Endodermal cell (in vitro differentiated cells): ENCODE data around the gene FILIP1L. TPM values are rescaled to one million over a fixed set of nuclear protein-coding genes. Genes with fewer than 3 reads are reported as not detected.

Experiments used
- DNase-seq: peaks from one replicate; pipeline ENCODE4 v3.0.0-alpha.2; 2017
- H3K27ac ChIP-seq: 2 replicates; pipeline ENCODE4 v1.5.1; 2013; ENCODE audit warnings: mild to moderate bottlenecking, low read depth, low read length, moderate library complexity
- H3K27me3 ChIP-seq: 2 replicates; pipeline ENCODE4 v1.6.1; 2013; ENCODE audit warnings: mild to moderate bottlenecking, low read length, moderate library complexity; ENCODE audit not compliant: insufficient read depth, control insufficient read depth, poor library complexity, severe bottlenecking
- H3K36me3 ChIP-seq: 2 replicates; pipeline ENCODE4 v1.7.0; 2013; ENCODE audit warnings: mild to moderate bottlenecking, low read length, moderate library complexity; ENCODE audit not compliant: control insufficient read depth, insufficient read depth
- H3K4me1 ChIP-seq: one replicate; pipeline ENCODE4 v1.7.0; 2013; ENCODE audit warnings: low read length; ENCODE audit not compliant: control insufficient read depth, insufficient read depth
- H3K4me3 ChIP-seq: 2 replicates; pipeline ENCODE4 v1.5.1; 2013; ENCODE audit warnings: mild to moderate bottlenecking, low read length, moderate library complexity
- H3K9ac ChIP-seq: 2 replicates; pipeline ENCODE4 v1.6.1; 2013; ENCODE audit warnings: mild to moderate bottlenecking, low read length, moderate library complexity; ENCODE audit not compliant: poor library complexity, severe bottlenecking; ENCODE audit errors: extremely low read depth
- H3K9me3 ChIP-seq: 2 replicates; pipeline ENCODE4 v1.6.1; 2013; ENCODE audit warnings: mild to moderate bottlenecking, low read length, moderate library complexity; ENCODE audit not compliant: control insufficient read depth
- H3K27ac Mint-ChIP-seq: 2 replicates; pipeline ENCODE4 v1.8.0; 2020; ENCODE audit warnings: mixed read lengths
- H3K27me3 Mint-ChIP-seq: 2 replicates; pipeline ENCODE4 v1.8.0; 2021; ENCODE audit warnings: mild to moderate bottlenecking, mixed read lengths; ENCODE audit not compliant: insufficient read depth
- H3K36me3 Mint-ChIP-seq: 2 replicates; pipeline ENCODE4 v1.8.0; 2020; ENCODE audit warnings: low read depth, mixed read lengths
- H3K4me1 Mint-ChIP-seq: 2 replicates; pipeline ENCODE4 v1.8.0; 2020; ENCODE audit warnings: mixed read lengths
- H3K4me3 Mint-ChIP-seq: 2 replicates; pipeline ENCODE4 v1.8.0; 2020; ENCODE audit warnings: mild to moderate bottlenecking, moderate library complexity, mixed read lengths
- H3K9me3 Mint-ChIP-seq: 2 replicates; pipeline ENCODE4 v1.8.0; 2020; ENCODE audit warnings: mild to moderate bottlenecking, mixed read lengths
- CTCF ChIP-seq: fragments of 200-600 bp; sonication (generic); conservative IDR thresholded peaks from 2 replicates; pipeline ENCODE4 v1.5.0; 2021; ENCODE audit warnings: antibody characterized with exemption, mild to moderate bottlenecking
- WGBS, 2 experiments: methylation state at CpG; one replicate each; pipeline versions ENCODE4 v1.1.5 to v1.1.7; 2013; ENCODE audit warnings: missing lambda C conversion rate in 2 of 2, mixed read lengths in 1 of 2; ENCODE audit not compliant: insufficient coverage in 1 of 2, insufficient read length in 1 of 2; 5-methylcytosine and 5-hydroxymethylcytosine counted together
- total RNA-seq, 2 donors: library from RNA; stranded (reverse); fragmentation: NEBNext Ultra II Directional in 1 of 2; extraction: Animal tissue kit (Norgen Biotek cat#: 25700) in 1 of 2; gene quantifications; 2 replicates in 1 of 2; 3 replicates in 1 of 2; pipeline ENCODE4 v1.2.1, GENCODE V29; 2021

The FILIP1L gene
- total RNA-seq, 2 donors from 2014 or later = 0.84 to 2.5 TPM

- Mint-ChIP-seq H3K9me3 (no peaks in the 10 kb centered on the region), H3K27me3 (no peaks in the 10 kb centered on the region), H3K36me3 (no peaks in the 10 kb centered on the region), H3K4me1 (peaks cover 18% of the 10 kb centered on the region), H3K27ac (no peak overlapping the region), H3K4me3 (no peak overlapping the region)
- TF ChIP-seq CTCF = no peak
- Histone ChIP-seq H3K27ac (no peak overlapping the region), H3K4me1 (peaks cover 9% of the 10 kb centered on the region), H3K36me3 (no peaks in the 10 kb centered on the region), H3K4me3 (no peak overlapping the region), H3K9ac (no peak overlapping the region), H3K27me3 (no peaks in the 10 kb centered on the region), H3K9me3 (no peaks in the 10 kb centered on the region)
- no peak for DNase-seq
- 86% methylated on average over 1 of the region's 1 CpG; no CpG with 5 or more reads in 1 of the 2 experiments for WGBS, 2 experiments
Observed at GRCh38 chr3:99970198-99970597, 144.1 kb downstream of the FILIP1L start.

GRCh38 chr3:99969136-99969535 is 145.2 kb downstream of the FILIP1L start:
- peaks cover 21% of the 10 kb centered on the region for H3K4me1 Mint-ChIP-seq

DNA sequence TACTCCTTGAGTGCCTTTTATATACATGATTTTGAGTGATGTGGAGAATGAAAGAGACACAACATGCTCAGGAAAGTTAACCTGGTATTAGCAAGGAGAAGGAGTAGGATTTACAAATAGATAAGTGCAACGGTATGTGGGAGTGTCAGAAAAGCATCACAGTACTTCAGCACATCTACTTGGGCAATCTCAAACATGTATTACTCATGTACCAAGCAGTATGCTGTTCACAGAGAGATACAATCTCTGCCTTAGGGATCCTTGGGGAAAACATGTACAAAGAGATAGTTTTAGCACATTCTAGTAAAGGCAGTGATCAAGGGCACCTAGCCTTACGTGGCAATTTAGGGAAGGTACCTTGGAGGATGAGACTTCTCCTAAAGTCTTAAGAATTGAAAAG is 146.5 kb downstream of the FILIP1L start:
- Histone ChIP-seq H3K4me3 (no peak overlapping the region), H3K4me1 (peaks cover 9% of the 10 kb centered on the region), H3K9me3 (no peaks in the 10 kb centered on the region), H3K9ac (no peak overlapping the region), H3K27ac (no peak overlapping the region), H3K36me3 (no peaks in the 10 kb centered on the region), H3K27me3 (no peaks in the 10 kb centered on the region)
- no peak overlapping the region for H3K27ac Mint-ChIP-seq
- no peaks in the 10 kb centered on the region for H3K36me3 Mint-ChIP-seq
- no peak overlapping the region for H3K4me3 Mint-ChIP-seq
- H3K27me3 Mint-ChIP-seq = no peaks in the 10 kb centered on the region
- TF ChIP-seq CTCF = no peak
- H3K9me3 Mint-ChIP-seq = no peaks in the 10 kb centered on the region
- 90 to 100% methylated on average over 2 of the region's 2 CpGs for WGBS, 2 experiments
- peaks cover 20% of the 10 kb centered on the region for H3K4me1 Mint-ChIP-seq
- no peak for DNase-seq

More at GRCh38 chr3:99969136-99969535, 145.2 kb downstream of the FILIP1L start:
- H3K27ac Mint-ChIP-seq = no peak overlapping the region
- Histone ChIP-seq H3K36me3 (no peaks in the 10 kb centered on the region), H3K4me3 (no peak overlapping the region), H3K27me3 (no peaks in the 10 kb centered on the region), H3K27ac (no peak overlapping the region), H3K4me1 (peaks cover 9% of the 10 kb centered on the region), H3K9me3 (no peaks in the 10 kb centered on the region), H3K9ac (no peak overlapping the region)
- WGBS, 2 experiments = 87 to 94% methylated on average over 3 of the region's 3 CpGs
- DNase-seq = no peak
- no peaks in the 10 kb centered on the region for H3K27me3 Mint-ChIP-seq
- TF ChIP-seq CTCF = no peak
- H3K4me3 Mint-ChIP-seq = no peak overlapping the region
- H3K36me3 Mint-ChIP-seq = no peaks in the 10 kb centered on the region
- no peaks in the 10 kb centered on the region for H3K9me3 Mint-ChIP-seq
